Gastrocnemius medialis (tissue), 4 donors: ENCODE data around the gene UBASH3B. TPM values are rescaled to one million over a fixed set of nuclear protein-coding genes. Genes with fewer than 3 reads are reported as not detected.

ENCODE experiments used
- ATAC-seq, 2 donors: fragments of 150-250 bp; one replicate each; pipeline ENCODE4 v1.9.1; 2016
- DNase-seq, 2 donors: peaks; one replicate each; pipeline ENCODE4 v3.0.0-alpha.2; 2019
- H3K27ac ChIP-seq, 4 donors: fragments of 200-600 bp; sonication (generic); 1 replicate in 1 of 4; 2 replicates in 3 of 4; pipeline ENCODE4 v1.5.1; 2016 to 2018; ENCODE audit warnings: mild to moderate bottlenecking in 2 of 4, moderate library complexity in 1 of 4
- H3K27me3 ChIP-seq, 3 donors: fragments of 200-600 bp; sonication (generic) in 2 of 3; 1 replicate in 1 of 3; 2 replicates in 2 of 3; pipeline versions ENCODE4 v1.5.1 to v1.6.0; 2016 to 2019; ENCODE audit warnings: mild to moderate bottlenecking in 1 of 3, moderate library complexity in 1 of 3
- H3K36me3 ChIP-seq, 2 donors: fragments of 200-600 bp; sonication (generic) in 1 of 2; one replicate each; pipeline ENCODE4 v1.5.1; 2017 to 2018
- H3K4me1 ChIP-seq, 2 donors: fragments of 200-600 bp; sonication (generic) in 1 of 2; one replicate each; pipeline ENCODE4 v1.5.1; 2016 to 2017; ENCODE audit warnings: mild to moderate bottlenecking in 2 of 2
- H3K4me3 ChIP-seq, 4 donors: fragments of 200-600 bp; sonication (generic) in 3 of 4; 1 replicate in 1 of 4; 2 replicates in 3 of 4; pipeline ENCODE4 v1.5.1; 2016 to 2019; ENCODE audit warnings: mild to moderate bottlenecking in 2 of 4
- H3K9me3 ChIP-seq, 3 donors: fragments of 200-600 bp; sonication (generic) in 2 of 3; 1 replicate in 1 of 3; 2 replicates in 2 of 3; pipeline ENCODE4 v1.5.1; 2016 to 2019
- POLR2A ChIP-seq, 2 donors: fragments of 450-650 bp; IDR thresholded peaks; one replicate each; pipeline ENCODE4 v1.6.1; 2017; ENCODE audit warnings: antibody characterized with exemption in 2 of 2, mild to moderate bottlenecking in 2 of 2, moderate library complexity in 2 of 2
- in situ Hi-C, 4 donors: fragments of 200-750 bp; cut with MboI; loops; one replicate each; pipeline versions ENCODE4 v1.15.0 to v1.8.0; 2017; ENCODE audit warnings: low sequenced_read_pairs in 4 of 4
- intact Hi-C: fragments of 100-400 bp; cut with DNase I; formaldehyde crosslinking; loops from one replicate; pipeline ENCODE4 v1.15.1; 2023; ENCODE audit warnings: low total_unique reads
- total RNA-seq, 4 donors: library from RNA; depleted of rRNA; stranded (reverse); fragments of >200 nt; gene quantifications; one replicate each; pipeline versions ENCODE4 v1.1.0 to v1.2.3, GENCODE V29; 2016
- TF ChIP-seq, protein P1 (sequence below), 5 experiments: fragments of 450-650 bp in 3 of 5; fragments of 200-600 bp in 2 of 5; sonication (generic) in 2 of 5; IDR thresholded peaks in 4 of 5; conservative IDR thresholded peaks in 1 of 5; 1 replicate in 4 of 5; 2 replicates in 1 of 5; pipeline ENCODE4 v1.5.1; 2016 to 2019; ENCODE audit warnings: antibody characterized with exemption in 5 of 5, mild to moderate bottlenecking in 3 of 5, moderate library complexity in 3 of 5

The UBASH3B gene
- total RNA-seq, 4 donors from 2014 or later: 0.32 to 2.9 (median 0.87) TPM

GRCh38 chr11:122743949-122744348, 88.4 kb downstream of the UBASH3B start:
- intact Hi-C loops: no loop called here
- TF ChIP-seq POLR2A (IDR thresholded peaks at IDR 0.05): no peak
- TF ChIP-seq, protein P1, sequence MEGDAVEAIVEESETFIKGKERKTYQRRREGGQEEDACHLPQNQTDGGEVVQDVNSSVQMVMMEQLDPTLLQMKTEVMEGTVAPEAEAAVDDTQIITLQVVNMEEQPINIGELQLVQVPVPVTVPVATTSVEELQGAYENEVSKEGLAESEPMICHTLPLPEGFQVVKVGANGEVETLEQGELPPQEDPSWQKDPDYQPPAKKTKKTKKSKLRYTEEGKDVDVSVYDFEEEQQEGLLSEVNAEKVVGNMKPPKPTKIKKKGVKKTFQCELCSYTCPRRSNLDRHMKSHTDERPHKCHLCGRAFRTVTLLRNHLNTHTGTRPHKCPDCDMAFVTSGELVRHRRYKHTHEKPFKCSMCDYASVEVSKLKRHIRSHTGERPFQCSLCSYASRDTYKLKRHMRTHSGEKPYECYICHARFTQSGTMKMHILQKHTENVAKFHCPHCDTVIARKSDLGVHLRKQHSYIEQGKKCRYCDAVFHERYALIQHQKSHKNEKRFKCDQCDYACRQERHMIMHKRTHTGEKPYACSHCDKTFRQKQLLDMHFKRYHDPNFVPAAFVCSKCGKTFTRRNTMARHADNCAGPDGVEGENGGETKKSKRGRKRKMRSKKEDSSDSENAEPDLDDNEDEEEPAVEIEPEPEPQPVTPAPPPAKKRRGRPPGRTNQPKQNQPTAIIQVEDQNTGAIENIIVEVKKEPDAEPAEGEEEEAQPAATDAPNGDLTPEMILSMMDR (IDR thresholded peaks at IDR 0.05 in 4 of 5, conservative IDR thresholded peaks at IDR 0.05 in 1 of 5): no peak
- no peaks in the 10 kb centered on the region for H3K36me3 ChIP-seq
- ATAC-seq (no peak), DNase-seq (peak in 1 of 2 donors; percentile 17)
- no peaks in the 10 kb centered on the region for H3K9me3 ChIP-seq
- in situ Hi-C loops: no loop called here
- no peak overlapping the region for H3K27ac ChIP-seq
- no peak overlapping the region for H3K4me3 ChIP-seq
- H3K4me1 ChIP-seq: no peaks in the 10 kb centered on the region
- H3K27me3 ChIP-seq: no peaks in the 10 kb centered on the region

DNA sequence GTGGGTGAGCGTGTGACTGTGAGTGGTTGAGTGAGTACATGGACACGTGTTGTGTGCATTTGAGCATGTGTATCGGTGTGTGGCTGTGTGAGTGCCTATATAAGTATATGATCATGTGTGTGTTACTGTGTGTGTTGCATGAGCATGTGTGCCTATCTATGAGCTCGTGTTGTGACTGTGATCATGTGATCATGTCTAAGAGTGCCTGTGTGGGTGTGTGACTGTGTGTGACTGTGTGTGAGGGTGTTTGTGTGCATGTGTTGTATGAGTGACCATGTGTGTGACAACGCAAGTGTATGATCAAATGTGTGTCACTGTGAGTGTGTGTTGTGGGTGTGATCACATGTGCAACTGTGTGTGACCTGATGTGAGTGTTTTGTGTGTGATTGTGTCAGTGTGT, 88.8 kb downstream of the UBASH3B start:
- no peak for ATAC-seq
- Histone ChIP-seq H3K27ac (no peak overlapping the region), H3K4me3 (no peak overlapping the region), H3K9me3 (no peaks in the 10 kb centered on the region), H3K36me3 (no peaks in the 10 kb centered on the region), H3K4me1 (no peaks in the 10 kb centered on the region), H3K27me3 (no peaks in the 10 kb centered on the region)
- intact Hi-C loops (no loop called here), in situ Hi-C loops (no loop called here)
- DNase-seq: no peak
- no peak for TF ChIP-seq POLR2A (IDR thresholded peaks at IDR 0.05)
- TF ChIP-seq, protein P1 (IDR thresholded peaks at IDR 0.05 in 4 of 5, conservative IDR thresholded peaks at IDR 0.05 in 1 of 5): no peak

DNA sequence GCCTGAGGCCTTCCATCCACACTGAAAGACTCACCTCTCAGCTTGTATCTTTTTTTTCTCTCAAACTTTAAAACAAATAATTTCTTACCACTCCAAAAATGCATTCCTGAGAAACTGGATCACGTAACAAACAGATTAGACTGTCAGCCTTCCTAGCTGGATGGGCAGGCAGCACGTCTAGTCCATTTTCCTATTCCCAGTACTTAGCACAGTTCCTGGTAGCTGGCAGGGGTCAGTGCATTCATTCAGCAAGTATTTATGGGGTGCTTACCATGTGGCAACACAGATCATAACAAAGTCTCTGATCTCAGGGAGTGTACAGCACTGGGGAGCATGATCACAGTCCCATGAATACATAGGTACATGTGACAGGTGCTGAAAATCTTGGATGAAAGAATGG, 89.6 kb downstream of the UBASH3B start:
- Histone ChIP-seq H3K27ac (no peak overlapping the region), H3K4me1 (no peaks in the 10 kb centered on the region), H3K4me3 (no peak overlapping the region), H3K27me3 (no peaks in the 10 kb centered on the region), H3K36me3 (no peaks in the 10 kb centered on the region), H3K9me3 (no peaks in the 10 kb centered on the region)
- in situ Hi-C loops (no loop called here), intact Hi-C loops (no loop called here)
- no peak for TF ChIP-seq POLR2A (IDR thresholded peaks at IDR 0.05)
- TF ChIP-seq, protein P1 (IDR thresholded peaks at IDR 0.05 in 4 of 5, conservative IDR thresholded peaks at IDR 0.05 in 1 of 5): no peak
- DNase-seq: no peak
- no peak for ATAC-seq

- Histone ChIP-seq H3K4me1 (no peaks in the 10 kb centered on the region), H3K27ac (no peak overlapping the region), H3K36me3 (no peaks in the 10 kb centered on the region), H3K4me3 (no peak overlapping the region), H3K9me3 (no peaks in the 10 kb centered on the region), H3K27me3 (no peaks in the 10 kb centered on the region)
- TF ChIP-seq, protein P1 (IDR thresholded peaks at IDR 0.05 in 4 of 5, conservative IDR thresholded peaks at IDR 0.05 in 1 of 5): no peak
- TF ChIP-seq POLR2A (IDR thresholded peaks at IDR 0.05): no peak
- in situ Hi-C loops (no loop called here), intact Hi-C loops (no loop called here)
- ATAC-seq (no peak), DNase-seq (no peak)
Measured at GRCh38 chr11:122746050-122746478, 90.5 kb downstream of the UBASH3B start.

GRCh38 chr11:122746611-122747244, 91.2 kb downstream of the UBASH3B start:
- ATAC-seq (no peak), DNase-seq (no peak)
- Histone ChIP-seq H3K9me3 (no peaks in the 10 kb centered on the region), H3K27ac (no peak overlapping the region), H3K4me3 (no peak overlapping the region), H3K27me3 (no peaks in the 10 kb centered on the region), H3K36me3 (no peaks in the 10 kb centered on the region), H3K4me1 (no peaks in the 10 kb centered on the region)
- intact Hi-C loops: no loop called here
- TF ChIP-seq POLR2A (IDR thresholded peaks at IDR 0.05): no peak
- TF ChIP-seq, protein P1 (IDR thresholded peaks at IDR 0.05 in 4 of 5, conservative IDR thresholded peaks at IDR 0.05 in 1 of 5): no peak
- in situ Hi-C loops: no loop called here
